GM21515 (cell line): Measurements from ENCODE around the gene FAM241A.
"Not testable (repeated sequence)": the region's sequence is repeated elsewhere in the genome, so short reads cannot be mapped to it uniquely, and the experiment has no call there.

Experiments
- ATAC-seq: cut with Tn5 transposase; IDR thresholded peaks from one replicate; pipeline ENCODE4 v1.9.1; 2021; ENCODE audit not compliant: unreplicated experiment

The FAM241A gene

GRCh38 chr4:112172180-112172579, 26.9 kb downstream of the FAM241A start:
- ATAC-seq: peak; percentile 65

- ATAC-seq: no peak
Measured at GRCh38 chr4:112173593-112174558, 28.6 kb downstream of the FAM241A start.

GRCh38 chr4:112175840-112176239, 30.6 kb downstream of the FAM241A start:
- no peak for ATAC-seq

- ATAC-seq: no peak
Measured at GRCh38 chr4:112176596-112176995, 31.3 kb downstream of the FAM241A start.

- ATAC-seq: not testable (repeated sequence)
Measured at GRCh38 chr4:112178741-112179140, 33.5 kb downstream of the FAM241A start.

- no peak for ATAC-seq
Measured at GRCh38 chr4:112181358-112182000, 36.2 kb downstream of the FAM241A start.

GRCh38 chr4:112182604-112183003, 37.4 kb downstream of the FAM241A start:
- ATAC-seq: no peak

GRCh38 chr4:112183252-112183651, 38.0 kb downstream of the FAM241A start:
- no peak for ATAC-seq

GRCh38 chr4:112184438-112184837, 39.2 kb downstream of the FAM241A start:
- no peak for ATAC-seq

- ATAC-seq: peak; percentile 65
Measured at GRCh38 chr4:112185334-112185733, 40.1 kb downstream of the FAM241A start.

- no peak for ATAC-seq
Measured at GRCh38 chr4:112185740-112186670, 40.8 kb downstream of the FAM241A start.

- ATAC-seq: no peak
Measured at GRCh38 chr4:112189754-112190153, 44.5 kb downstream of the FAM241A start.

- ATAC-seq: no peak
Measured at GRCh38 chr4:112190684-112191083, 45.4 kb downstream of the FAM241A start.

- no peak for ATAC-seq
Measured at GRCh38 chr4:112196461-112196860, 51.2 kb downstream of the FAM241A start.

GRCh38 chr4:112199041-112199440, 53.8 kb downstream of the FAM241A start:
- ATAC-seq: no peak

- ATAC-seq: no peak
Measured at GRCh38 chr4:112201915-112202505, 56.8 kb downstream of the FAM241A start.

GRCh38 chr4:112203593-112203992, 58.3 kb downstream of the FAM241A start:
- no peak for ATAC-seq

- no peak for ATAC-seq
Measured at GRCh38 chr4:112206431-112206830, 61.2 kb downstream of the FAM241A start.

GRCh38 chr4:112208137-112209095, 63.2 kb downstream of the FAM241A start:
- ATAC-seq: not testable (repeated sequence)
